Fibroblast of peridontal ligament (primary cell): ENCODE results near the gene KLF7.

Source experiments
- DNase-seq: peaks from one replicate; pipeline ENCODE4 v3.0.0-alpha.2; 2010; ENCODE audit errors: extremely low read depth

Gene KLF7

GRCh38 chr2:207091928-207092327 is 73.8 kb downstream of the KLF7 start:
- DNase-seq, result no peak

- no peak for DNase-seq
Observed at GRCh38 chr2:207091176-207091575, 74.6 kb downstream of the KLF7 start.

- no peak for DNase-seq
Observed at GRCh38 chr2:207090389-207090788, 75.4 kb downstream of the KLF7 start.

GRCh38 chr2:207088839-207089238 is 76.9 kb downstream of the KLF7 start:
- no peak for DNase-seq

GRCh38 chr2:207088276-207088675 is 77.5 kb downstream of the KLF7 start:
- no peak for DNase-seq

- DNase-seq, result no peak
Observed at GRCh38 chr2:207087046-207087902, 78.5 kb downstream of the KLF7 start.

GRCh38 chr2:207086136-207086535 is 79.6 kb downstream of the KLF7 start:
- no peak for DNase-seq

- no peak for DNase-seq
Observed at GRCh38 chr2:207085110-207085509, 80.6 kb downstream of the KLF7 start.

GRCh38 chr2:207083361-207084110 is 82.2 kb downstream of the KLF7 start:
- DNase-seq, result peak; percentile 79

- no peak for DNase-seq
Observed at GRCh38 chr2:207082619-207083018, 83.1 kb downstream of the KLF7 start.

- DNase-seq, result no peak
Observed at GRCh38 chr2:207078186-207078798, 87.5 kb downstream of the KLF7 start.

- DNase-seq, result no peak
Observed at GRCh38 chr2:207077266-207077665, 88.5 kb downstream of the KLF7 start.

- DNase-seq, result no peak
Observed at GRCh38 chr2:207075456-207075855, 90.3 kb downstream of the KLF7 start.

- DNase-seq, result no peak
Observed at GRCh38 chr2:207073801-207074678, 91.7 kb downstream of the KLF7 start.

GRCh38 chr2:207073412-207073800 is 92.3 kb downstream of the KLF7 start:
- no peak for DNase-seq

- DNase-seq, result no peak
Observed at GRCh38 chr2:207072571-207072970, 93.2 kb downstream of the KLF7 start.

GRCh38 chr2:207071820-207072219 is 93.9 kb downstream of the KLF7 start:
- no peak for DNase-seq

GRCh38 chr2:207067473-207067872 is 98.3 kb downstream of the KLF7 start:
- DNase-seq, result no peak

- no peak for DNase-seq
Observed at GRCh38 chr2:207066791-207067460, 98.8 kb downstream of the KLF7 start.

GRCh38 chr2:207066166-207066565 is 99.6 kb downstream of the KLF7 start:
- DNase-seq, result no peak

- DNase-seq, result no peak
Observed at GRCh38 chr2:207064128-207064690, 101.5 kb downstream of the KLF7 start.
